HCT116 (cell line): Measurements from ENCODE around the gene PIGC. TPM values are rescaled to one million over a fixed set of nuclear protein-coding genes. Genes with fewer than 3 reads are reported as not detected.

Source experiments
- ATAC-seq: fragments of 200-7000 bp; cut with Tn5 transposase; 2 replicates; pipeline ENCODE4 v1.9.1; 2020; ENCODE audit warnings: mild to moderate bottlenecking, moderate library complexity
- BruUV-seq: library from RNA; stranded (reverse); fragments of 400-500 nt; replicated peaks from 2 replicates; lab custom pipeline; 2021; lab: Mats Ljungman, UMichigan
- CTCF ChIA-PET: fragments of 300-600 bp; sonication (Branson Sonifier 250); formaldehyde crosslinking; loops from one replicate; lab custom pipeline; 2021; ENCODE audit warnings: antibody characterized with exemption; lab: Charles Lee
- POLR2A ChIA-PET: fragments of 300-600, 350-600 bp; sonication (Branson Sonifier 250); formaldehyde crosslinking; loops from one replicate; lab custom pipeline; 2021; ENCODE audit warnings: antibody characterized with exemption; lab: Charles Lee
- RAD21 ChIA-PET, 2 experiments: fragments of 300-600 bp; sonication (Branson Sonifier 250); formaldehyde crosslinking; loops; one replicate each; lab custom pipeline; 2023; ENCODE audit warnings: low total read pairs in 2 of 2; ENCODE audit not compliant: uncharacterized antibody in 2 of 2, unreplicated experiment in 2 of 2, low non-redundant PET in 1 of 2; lab: Charles Lee
- DNase-seq: peaks from one replicate; pipeline ENCODE4 v3.0.0-alpha.2; 2010; ENCODE audit warnings: low read depth, low spot score
- H2AFZ ChIP-seq: fragments of 200-600 bp; shearing (Covaris generic), sonication (generic); 2 replicates; pipeline ENCODE4 v1.6.1; 2017; ENCODE audit warnings: low read depth, mixed run types, mixed read lengths, antibody characterized with exemption, low read length; ENCODE audit not compliant: poor library complexity, severe bottlenecking
- H3K27ac ChIP-seq: 2 replicates; pipeline ENCODE4 v1.5.1; 2012; ENCODE audit warnings: low read depth, low read length
- H3K27me3 ChIP-seq: fragments of 200-600 bp; sonication (generic); 2 replicates; pipeline ENCODE4 v1.6.1; 2016; ENCODE audit warnings: mixed run types, low read length, mixed read lengths; ENCODE audit not compliant: insufficient read depth
- H3K36me3 ChIP-seq, 2 experiments: fragments of 200-500 bp in 1 of 2; fragments of 200-600 bp in 1 of 2; sonication (Bioruptor generic) in 1 of 2; sonication (generic) in 1 of 2; 2 replicates each; pipeline versions ENCODE4 v1.5.1 to v1.6.1; 2014 to 2016; ENCODE audit warnings: low read length in 2 of 2, inconsistent platforms in 1 of 2, mixed read lengths in 1 of 2, mixed run types in 1 of 2; ENCODE audit not compliant: insufficient read depth in 2 of 2, control insufficient read depth in 1 of 2
- H3K4me1 ChIP-seq, 2 experiments: fragments of 200-600 bp in 1 of 2; sonication (generic) in 1 of 2; 2 replicates each; pipeline versions ENCODE4 v1.5.1 to v1.6.1; 2012 to 2017; ENCODE audit warnings: low read length in 2 of 2, inconsistent platforms in 1 of 2, mild to moderate bottlenecking in 1 of 2, mixed read lengths in 1 of 2, mixed run types in 1 of 2, moderate library complexity in 1 of 2; ENCODE audit not compliant: insufficient read depth in 2 of 2, control insufficient read depth in 1 of 2
- H3K4me2 ChIP-seq: fragments of 200-600 bp; sonication (generic); 2 replicates; pipeline ENCODE4 v1.6.1; 2017; ENCODE audit warnings: mixed run types, low read length, mixed read lengths
- H3K4me3 ChIP-seq, 2 experiments: fragments of 200-600 bp in 1 of 2; sonication (generic) in 1 of 2; replicated peaks in 1 of 2; 2 replicates each; pipeline ENCODE4 v1.5.1; 2011 to 2016; ENCODE audit warnings: low read length in 2 of 2, control low read depth in 1 of 2, low read depth in 1 of 2, mild to moderate bottlenecking in 1 of 2, mixed read lengths in 1 of 2, mixed run types in 1 of 2
- H3K79me2 ChIP-seq: fragments of 200-600 bp; sonication (generic); 2 replicates; pipeline ENCODE4 v1.6.1; 2017; ENCODE audit warnings: mild to moderate bottlenecking, mixed run types, low read length, moderate library complexity, mixed read lengths; ENCODE audit not compliant: insufficient read depth
- H3K9ac ChIP-seq: fragments of 200-600 bp; sonication (generic); 2 replicates; pipeline ENCODE4 v1.6.1; 2016; ENCODE audit warnings: low read length, mixed read lengths
- H3K9me2 ChIP-seq: fragments of 200-600 bp; sonication (generic), shearing (Covaris generic); 2 replicates; pipeline ENCODE4 v1.6.1; 2017; ENCODE audit warnings: mixed run types, mild to moderate bottlenecking, moderate library complexity; ENCODE audit not compliant: insufficient read depth
- H3K9me3 ChIP-seq, 2 experiments: fragments of 200-500 bp in 1 of 2; fragments of 200-600 bp in 1 of 2; sonication (Bioruptor generic) in 1 of 2; sonication (generic) in 1 of 2; 2 replicates each; pipeline ENCODE4 v1.6.1; 2014 to 2017; ENCODE audit warnings: low read length in 2 of 2, mixed read lengths in 2 of 2, inconsistent platforms in 1 of 2, low read depth in 1 of 2, mild to moderate bottlenecking in 1 of 2, mixed run types in 1 of 2, moderate library complexity in 1 of 2; ENCODE audit not compliant: control insufficient read depth in 1 of 2, insufficient read depth in 1 of 2
- H4K20me1 ChIP-seq: fragments of 200-600 bp; sonication (generic), shearing (Covaris generic); 2 replicates; pipeline ENCODE4 v1.6.1; 2017; ENCODE audit warnings: mixed run types, mild to moderate bottlenecking, moderate library complexity; ENCODE audit not compliant: insufficient read depth
- CEBPB ChIP-seq: IDR thresholded peaks from 2 replicates; pipeline ENCODE4 v1.6.1; 2012; ENCODE audit warnings: low read depth
- EGR1 ChIP-seq: IDR thresholded peaks from 2 replicates; pipeline ENCODE4 v1.6.1; 2012; ENCODE audit warnings: low read depth
- ELF1 ChIP-seq: IDR thresholded peaks from 2 replicates; pipeline ENCODE4 v1.6.1; 2012; ENCODE audit warnings: low read depth, borderline replicate concordance
- FOSL1 ChIP-seq: IDR thresholded peaks from 2 replicates; pipeline ENCODE4 v1.6.1; 2012; ENCODE audit warnings: low read depth
- POLR2A ChIP-seq: IDR thresholded peaks from 2 replicates; pipeline ENCODE4 v1.7.0; 2011; ENCODE audit warnings: borderline replicate concordance; ENCODE audit not compliant: insufficient read depth, insufficient read length; ENCODE audit errors: extremely low read depth
- POLR2AphosphoS5 ChIP-seq: IDR thresholded peaks from 2 replicates; pipeline ENCODE4 v1.6.1; 2011; ENCODE audit warnings: mild to moderate bottlenecking, low read depth, low read length, moderate library complexity
- YY1 ChIP-seq: IDR thresholded peaks from 2 replicates; pipeline ENCODE4 v1.6.1; 2011; ENCODE audit warnings: low read length, low read depth, moderate library complexity, mild to moderate bottlenecking; ENCODE audit not compliant: insufficient replicate concordance; ENCODE audit errors: extremely low read depth
- ZFX ChIP-seq: fragments of 450-650 bp; IDR thresholded peaks from 2 replicates; pipeline ENCODE4 v1.6.1; 2017
- ZNF274 ChIP-seq: fragments of 200-500 bp; sonication (Bioruptor generic); IDR thresholded peaks from 2 replicates; pipeline ENCODE4 v1.6.1; 2014; ENCODE audit warnings: mild to moderate bottlenecking, low read depth, low read length, inconsistent platforms
- intact Hi-C: fragments of 100-400 bp; cut with micrococcal nuclease; formaldehyde crosslinking; loops from 2 replicates; pipeline ENCODE4 v1.10.0; 2022
- total RNA-seq: library from RNA; stranded (reverse); gene quantifications from one replicate; pipeline ENCODE4 v1.2.1, GENCODE V29; 2021; ENCODE audit not compliant: unreplicated experiment
- TF ChIP-seq, protein P1 (sequence below), 3 experiments: fragments of 200-600 bp in 1 of 3; sonication (generic) in 1 of 3; IDR thresholded peaks in 2 of 3; conservative IDR thresholded peaks in 1 of 3; 2 replicates each; pipeline ENCODE4 v1.5.1; 2012 to 2017; ENCODE audit warnings: low read depth in 2 of 3, low read length in 2 of 3, antibody characterized with exemption in 1 of 3, borderline replicate concordance in 1 of 3, control low read depth in 1 of 3, mild to moderate bottlenecking in 1 of 3, mixed read lengths in 1 of 3, mixed run types in 1 of 3, moderate library complexity in 1 of 3; ENCODE audit not compliant: insufficient read depth in 1 of 3
- TF ChIP-seq, protein P2 (sequence below): IDR thresholded peaks from 2 replicates; pipeline ENCODE4 v1.6.1; 2012
- TF ChIP-seq, protein P3 (sequence below): IDR thresholded peaks from 2 replicates; pipeline ENCODE4 v1.6.1; 2012

PIGC gene
- total RNA-seq, 1 experiment from 2014 or later: 11.9 TPM

- no peak for TF ChIP-seq FOSL1
These were observed 36.9 kb downstream of the PIGC start (continued) for GRCh38 chr1:172406968-172407367.

DNA sequence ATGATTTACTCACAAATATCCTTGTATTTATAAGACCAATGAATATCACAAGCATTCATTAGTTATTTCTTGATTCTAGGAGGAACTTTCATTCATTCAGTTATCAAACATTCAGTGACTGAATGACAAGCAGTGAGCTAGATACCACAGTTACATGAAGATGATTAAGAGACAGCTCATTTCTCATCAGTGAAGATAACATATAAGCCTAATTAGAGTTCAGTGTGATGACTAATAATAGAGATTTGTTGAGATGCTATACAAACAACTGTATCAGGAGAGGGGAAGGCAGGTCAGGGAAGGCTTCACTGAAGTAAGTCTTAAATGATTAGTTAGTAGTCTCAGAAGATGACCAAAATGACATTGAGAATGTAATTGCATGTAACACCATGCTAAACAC lies 38.0 kb downstream of the PIGC start:
- ChIA-PET RAD21 (no interaction called here), POLR2A (no interaction called here), CTCF (no interaction called here)
- Histone ChIP-seq H3K79me2 (no peaks in the 10 kb centered on the region), H3K27me3 (peaks cover 5% of the 10 kb centered on the region; the same call in 1 of the 2 replicates), H2AFZ (no peak overlapping the region), H3K9me2 (0 out of 2 replicates have a peak, but pooled peaks cover 4% of the 10 kb centered on the region), H3K4me3 (no peak overlapping the region), H3K9me3 (no peaks in the 10 kb centered on the region), H3K36me3 (no peaks in the 10 kb centered on the region), H3K4me2 (no peak overlapping the region), H3K4me1 (no peaks in the 10 kb centered on the region), H3K9ac (no peak overlapping the region), H3K27ac (no peak overlapping the region), H4K20me1 (no peaks in the 10 kb centered on the region)
- TF ChIP-seq POLR2A (no peak), ELF1 (no peak), ZFX (no peak), YY1 (no peak), ZNF274 (no peak), EGR1 (no peak), CEBPB (no peak), POLR2AphosphoS5 (no peak)
- TF ChIP-seq, protein P1, sequence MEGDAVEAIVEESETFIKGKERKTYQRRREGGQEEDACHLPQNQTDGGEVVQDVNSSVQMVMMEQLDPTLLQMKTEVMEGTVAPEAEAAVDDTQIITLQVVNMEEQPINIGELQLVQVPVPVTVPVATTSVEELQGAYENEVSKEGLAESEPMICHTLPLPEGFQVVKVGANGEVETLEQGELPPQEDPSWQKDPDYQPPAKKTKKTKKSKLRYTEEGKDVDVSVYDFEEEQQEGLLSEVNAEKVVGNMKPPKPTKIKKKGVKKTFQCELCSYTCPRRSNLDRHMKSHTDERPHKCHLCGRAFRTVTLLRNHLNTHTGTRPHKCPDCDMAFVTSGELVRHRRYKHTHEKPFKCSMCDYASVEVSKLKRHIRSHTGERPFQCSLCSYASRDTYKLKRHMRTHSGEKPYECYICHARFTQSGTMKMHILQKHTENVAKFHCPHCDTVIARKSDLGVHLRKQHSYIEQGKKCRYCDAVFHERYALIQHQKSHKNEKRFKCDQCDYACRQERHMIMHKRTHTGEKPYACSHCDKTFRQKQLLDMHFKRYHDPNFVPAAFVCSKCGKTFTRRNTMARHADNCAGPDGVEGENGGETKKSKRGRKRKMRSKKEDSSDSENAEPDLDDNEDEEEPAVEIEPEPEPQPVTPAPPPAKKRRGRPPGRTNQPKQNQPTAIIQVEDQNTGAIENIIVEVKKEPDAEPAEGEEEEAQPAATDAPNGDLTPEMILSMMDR (IDR thresholded peaks at IDR 0.05 in 2 of 3, conservative IDR thresholded peaks at IDR 0.05 in 1 of 3; ENCODE audit: borderline replicate concordance in 1 of 3, insufficient read depth in 1 of 3, low read depth in 2 of 3, low read length in 2 of 3): no peak
- TF ChIP-seq, protein P2, sequence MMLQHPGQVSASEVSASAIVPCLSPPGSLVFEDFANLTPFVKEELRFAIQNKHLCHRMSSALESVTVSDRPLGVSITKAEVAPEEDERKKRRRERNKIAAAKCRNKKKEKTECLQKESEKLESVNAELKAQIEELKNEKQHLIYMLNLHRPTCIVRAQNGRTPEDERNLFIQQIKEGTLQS: no peak
- TF ChIP-seq, protein P3, sequence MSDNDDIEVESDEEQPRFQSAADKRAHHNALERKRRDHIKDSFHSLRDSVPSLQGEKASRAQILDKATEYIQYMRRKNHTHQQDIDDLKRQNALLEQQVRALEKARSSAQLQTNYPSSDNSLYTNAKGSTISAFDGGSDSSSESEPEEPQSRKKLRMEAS: no peak
- intact Hi-C loops: no loop called here
- DNase-seq (no peak), ATAC-seq (no peak)
- no TSS peak for BruUV-seq
